Peyer's patch (tissue), 4 donors: ENCODE measurements around the gene FBLN7. TPM values are rescaled to one million over a fixed set of nuclear protein-coding genes. Genes with fewer than 3 reads are reported as not detected.

Experiments used
- DNase-seq, 3 donors: peaks; one replicate each; pipeline ENCODE4 v3.0.0-alpha.2; 2017 to 2019
- H3K27ac ChIP-seq, 4 donors: fragments of 200-600 bp; sonication (generic); one replicate each; pipeline ENCODE4 v1.5.1; 2016 to 2019
- H3K27me3 ChIP-seq, 2 donors: fragments of 200-600 bp; sonication (generic); one replicate each; pipeline ENCODE4 v1.5.1; 2019
- H3K36me3 ChIP-seq, 3 donors: fragments of 200-600 bp; sonication (generic); one replicate each; pipeline ENCODE4 v1.5.1; 2016 to 2019
- H3K4me1 ChIP-seq, 4 donors: fragments of 200-600 bp; sonication (generic); one replicate each; pipeline ENCODE4 v1.5.1; 2016 to 2019
- H3K4me3 ChIP-seq, 4 donors: fragments of 200-600 bp; sonication (generic); 1 replicate in 3 of 4; 2 replicates in 1 of 4; pipeline ENCODE4 v1.5.1; 2016 to 2019; ENCODE audit warnings: mild to moderate bottlenecking in 1 of 4
- H3K9me3 ChIP-seq, 4 donors: fragments of 200-600 bp; sonication (generic); one replicate each; pipeline ENCODE4 v1.5.1; 2016 to 2019; ENCODE audit warnings: mild to moderate bottlenecking in 1 of 4
- POLR2A ChIP-seq, 2 donors: fragments of 450-650 bp; IDR thresholded peaks; one replicate each; pipeline ENCODE4 v1.5.1; 2017; ENCODE audit warnings: antibody characterized with exemption in 2 of 2, mild to moderate bottlenecking in 2 of 2, moderate library complexity in 2 of 2
- total RNA-seq, 4 donors: library from RNA; depleted of rRNA; stranded (reverse); fragments of >200 nt; gene quantifications; one replicate each; pipeline ENCODE4 v1.1.0, GENCODE V29; 2016
- TF ChIP-seq, protein P1 (sequence below), 6 experiments: fragments of 450-650 bp in 4 of 6; fragments of 200-600 bp in 2 of 6; sonication (generic) in 1 of 6; IDR thresholded peaks; one replicate each; pipeline ENCODE4 v1.5.1; 2017 to 2019; ENCODE audit warnings: antibody characterized with exemption in 6 of 6, mild to moderate bottlenecking in 3 of 6, moderate library complexity in 1 of 6

FBLN7 gene
- total RNA-seq, 4 donors from 2014 or later = 1.5 to 7.4 (median 1.9) TPM; not detected in 1

- TF ChIP-seq, protein P1, sequence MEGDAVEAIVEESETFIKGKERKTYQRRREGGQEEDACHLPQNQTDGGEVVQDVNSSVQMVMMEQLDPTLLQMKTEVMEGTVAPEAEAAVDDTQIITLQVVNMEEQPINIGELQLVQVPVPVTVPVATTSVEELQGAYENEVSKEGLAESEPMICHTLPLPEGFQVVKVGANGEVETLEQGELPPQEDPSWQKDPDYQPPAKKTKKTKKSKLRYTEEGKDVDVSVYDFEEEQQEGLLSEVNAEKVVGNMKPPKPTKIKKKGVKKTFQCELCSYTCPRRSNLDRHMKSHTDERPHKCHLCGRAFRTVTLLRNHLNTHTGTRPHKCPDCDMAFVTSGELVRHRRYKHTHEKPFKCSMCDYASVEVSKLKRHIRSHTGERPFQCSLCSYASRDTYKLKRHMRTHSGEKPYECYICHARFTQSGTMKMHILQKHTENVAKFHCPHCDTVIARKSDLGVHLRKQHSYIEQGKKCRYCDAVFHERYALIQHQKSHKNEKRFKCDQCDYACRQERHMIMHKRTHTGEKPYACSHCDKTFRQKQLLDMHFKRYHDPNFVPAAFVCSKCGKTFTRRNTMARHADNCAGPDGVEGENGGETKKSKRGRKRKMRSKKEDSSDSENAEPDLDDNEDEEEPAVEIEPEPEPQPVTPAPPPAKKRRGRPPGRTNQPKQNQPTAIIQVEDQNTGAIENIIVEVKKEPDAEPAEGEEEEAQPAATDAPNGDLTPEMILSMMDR (IDR thresholded peaks at IDR 0.05) = no peak
- TF ChIP-seq POLR2A (IDR thresholded peaks at IDR 0.05) = no peak
Measured at GRCh38 chr2:112195950-112196349, 57.8 kb downstream of the FBLN7 start.

DNA sequence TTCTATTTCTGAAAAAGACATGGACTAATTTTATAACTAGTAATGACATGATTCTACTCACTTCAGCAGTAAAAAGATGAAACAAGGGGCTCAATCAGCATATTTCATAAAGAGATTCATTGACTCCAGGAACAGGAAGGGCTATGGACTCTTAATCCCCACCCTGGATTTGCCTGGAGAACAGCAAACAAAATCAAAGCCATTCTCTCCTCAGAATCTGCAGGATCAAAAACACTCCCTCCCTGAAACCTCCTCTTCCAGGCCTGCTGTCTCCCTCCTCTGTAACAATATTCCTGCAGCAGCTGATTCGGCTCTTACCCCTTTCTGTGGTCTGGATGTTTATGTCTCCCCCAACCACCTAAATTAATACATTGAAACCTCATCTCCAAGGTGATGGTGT, 59.7 kb downstream of the FBLN7 start:
- no peak for DNase-seq
- no peak for TF ChIP-seq POLR2A (IDR thresholded peaks at IDR 0.05)
- TF ChIP-seq, protein P1 (IDR thresholded peaks at IDR 0.05) = no peak
- no peaks in the 10 kb centered on the region for H3K9me3 ChIP-seq
- H3K4me1 ChIP-seq = no peaks in the 10 kb centered on the region
- no peak overlapping the region for H3K27ac ChIP-seq
- H3K27me3 ChIP-seq = no peaks in the 10 kb centered on the region
- no peak overlapping the region for H3K4me3 ChIP-seq
- H3K36me3 ChIP-seq = no peaks in the 10 kb centered on the region

More at GRCh38 chr2:112195950-112196349, 57.8 kb downstream of the FBLN7 start:
- no peak overlapping the region for H3K27ac ChIP-seq
- no peaks in the 10 kb centered on the region for H3K4me1 ChIP-seq
- no peaks in the 10 kb centered on the region for H3K9me3 ChIP-seq
- H3K27me3 ChIP-seq = no peaks in the 10 kb centered on the region
- no peak overlapping the region for H3K4me3 ChIP-seq
- H3K36me3 ChIP-seq = no peaks in the 10 kb centered on the region
- no peak for DNase-seq

- H3K27ac ChIP-seq = no peak overlapping the region
- H3K27me3 ChIP-seq = no peaks in the 10 kb centered on the region
- no peaks in the 10 kb centered on the region for H3K36me3 ChIP-seq
- no peak for DNase-seq
- H3K4me3 ChIP-seq = no peak overlapping the region
- TF ChIP-seq, protein P1 (IDR thresholded peaks at IDR 0.05) = no peak
- TF ChIP-seq POLR2A (IDR thresholded peaks at IDR 0.05) = no peak
- no peaks in the 10 kb centered on the region for H3K4me1 ChIP-seq
- peaks cover 0 to 3% (median 0%) of the 10 kb centered on the region in 4 donors for H3K9me3 ChIP-seq
Measured at GRCh38 chr2:112198780-112199179, 60.6 kb downstream of the FBLN7 start.

- no peaks in the 10 kb centered on the region for H3K36me3 ChIP-seq
- H3K9me3 ChIP-seq = peaks cover 0 to 6% (median 0%) of the 10 kb centered on the region in 4 donors
- no peaks in the 10 kb centered on the region for H3K4me1 ChIP-seq
- no peak overlapping the region for H3K4me3 ChIP-seq
- no peak for DNase-seq
- H3K27me3 ChIP-seq = no peaks in the 10 kb centered on the region
- H3K27ac ChIP-seq = no peak overlapping the region
- TF ChIP-seq, protein P1 (IDR thresholded peaks at IDR 0.05) = no peak
- no peak for TF ChIP-seq POLR2A (IDR thresholded peaks at IDR 0.05)
Measured at GRCh38 chr2:112199188-112199587, 61.0 kb downstream of the FBLN7 start.

DNA sequence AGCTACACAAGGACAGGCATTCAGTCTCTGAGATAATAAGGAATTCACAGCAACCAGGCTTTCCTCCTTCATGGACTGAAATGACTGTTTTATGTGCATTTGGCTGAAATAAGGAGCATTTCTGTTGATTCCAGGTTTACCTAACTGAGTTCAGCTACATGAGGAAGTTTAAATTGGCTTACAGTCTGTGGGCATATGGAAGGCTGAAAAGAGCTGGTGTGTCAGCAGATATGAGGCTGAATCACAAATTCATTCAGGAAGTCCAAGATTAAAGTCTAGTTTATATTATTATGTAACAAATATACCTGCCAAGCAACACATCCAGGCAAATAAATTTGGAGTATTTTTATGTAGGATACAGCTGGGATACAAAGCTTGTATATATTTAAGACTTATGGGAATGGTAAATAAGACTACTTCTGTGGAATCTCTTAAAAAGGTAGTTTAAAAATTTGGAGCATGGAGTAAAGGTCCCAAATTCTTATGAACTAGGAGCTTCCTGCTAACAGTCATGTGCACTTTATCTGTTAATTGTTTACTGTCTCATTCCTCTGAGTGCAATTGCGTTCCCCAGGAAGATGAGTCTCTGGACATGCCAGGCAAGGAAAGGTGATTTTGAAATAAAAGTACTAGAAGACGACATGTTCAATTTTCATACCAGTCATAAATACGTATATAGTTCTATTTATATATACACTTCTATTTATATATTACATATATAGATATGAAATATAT, 63.7 kb downstream of the FBLN7 start:
- H3K27ac ChIP-seq = no peak overlapping the region
- H3K9me3 ChIP-seq = peaks cover 0 to 13% (median 0%) of the 10 kb centered on the region in 4 donors
- no peak for DNase-seq
- no peaks in the 10 kb centered on the region for H3K36me3 ChIP-seq
- no peak overlapping the region for H3K4me3 ChIP-seq
- H3K27me3 ChIP-seq = no peaks in the 10 kb centered on the region
- no peak for TF ChIP-seq POLR2A (IDR thresholded peaks at IDR 0.05)
- TF ChIP-seq, protein P1 (IDR thresholded peaks at IDR 0.05) = no peak
- no peaks in the 10 kb centered on the region for H3K4me1 ChIP-seq
